Stimulated activated CD4-positive, alpha-beta T cell treated with anti-CD3 and anti-CD28 coated beads, Interleukin-12 subunit alpha, Interleukin-12 subunit beta, amount 100 ng/mL, for 4 hours (primary cell): ENCODE results near the gene USP10.
A peak's percentile ranks its signal among the peaks of the same experiment; 100 is the strongest.

Source experiments
- DNase-seq: peaks from one replicate; pipeline ENCODE4 v3.0.0-alpha.2; 2020

The USP10 gene

GRCh38 chr16:84699712-84700445 is at the start of gene USP10:
TSS of gene USP10 (plus strand) at chr16:84700000. CDS start at chr16:84700091, 91 bp downstream.
- DNase-seq: peak; percentile 80

- no peak for DNase-seq
Observed at GRCh38 chr16:84650062-84650991, 49.5 kb upstream of the USP10 start.

DNA sequence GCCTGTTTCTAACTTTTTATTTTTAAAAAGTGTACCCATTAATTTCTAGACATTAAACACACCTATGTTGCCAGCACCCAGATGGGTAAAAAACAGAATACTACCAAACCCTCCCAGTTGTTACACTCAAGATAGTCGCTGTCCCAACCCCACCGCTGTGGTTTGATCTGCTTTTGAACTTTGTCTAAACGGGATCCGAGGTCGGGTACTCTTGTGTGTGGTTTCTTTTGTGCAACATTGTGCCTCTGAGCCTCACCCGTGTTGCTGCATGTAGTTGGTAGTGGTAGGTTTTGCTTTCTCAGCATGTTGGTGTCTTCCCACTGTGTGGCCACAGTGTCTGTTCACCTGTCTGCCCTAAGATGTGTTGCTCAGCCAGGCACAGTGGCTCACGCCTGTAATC is 47.2 kb upstream of the USP10 start:
- DNase-seq: no peak

GRCh38 chr16:84654238-84654637 is 45.6 kb upstream of the USP10 start:
- no peak for DNase-seq

DNA sequence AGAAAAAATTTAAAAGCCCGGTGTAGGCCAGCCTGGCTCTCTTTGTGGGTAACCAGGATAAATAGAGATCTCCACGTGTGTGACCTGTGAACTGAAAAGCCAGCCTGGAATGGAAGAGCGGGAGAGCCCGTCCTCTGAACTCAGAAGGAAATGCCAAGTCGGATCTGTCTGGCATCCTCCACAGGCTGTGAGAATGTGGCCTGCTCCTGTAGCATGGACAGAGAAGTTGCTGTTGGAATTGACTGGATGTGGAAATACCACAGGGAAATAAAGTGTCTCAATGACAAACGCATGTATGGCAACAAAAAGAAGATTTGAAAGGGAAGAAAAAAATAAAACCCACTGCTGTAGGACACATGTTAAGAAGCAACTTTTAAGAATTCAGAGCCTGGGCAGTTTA is 44.8 kb upstream of the USP10 start:
- DNase-seq: no peak

DNA sequence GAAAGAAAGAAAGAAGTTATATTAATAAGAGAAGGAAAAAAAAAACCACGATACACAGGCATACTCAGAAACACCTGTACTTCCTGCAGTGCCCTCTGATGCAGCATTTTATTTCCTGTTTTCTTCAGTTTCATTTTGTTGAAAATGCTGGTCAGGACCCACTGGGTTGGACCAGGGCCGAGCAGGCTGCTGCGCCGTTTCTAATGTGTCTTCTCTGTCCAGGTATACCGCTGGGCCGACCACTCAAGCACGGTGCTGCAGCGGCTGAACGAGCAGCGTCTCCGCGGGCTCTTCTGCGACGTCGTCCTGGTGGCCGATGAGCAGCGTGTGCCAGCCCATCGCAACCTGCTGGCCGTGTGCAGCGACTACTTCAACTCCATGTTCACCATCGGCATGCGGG is 43.2 kb upstream of the USP10 start:
- DNase-seq: no peak

GRCh38 chr16:84657229-84657837 is 42.5 kb upstream of the USP10 start:
- no peak for DNase-seq

DNA sequence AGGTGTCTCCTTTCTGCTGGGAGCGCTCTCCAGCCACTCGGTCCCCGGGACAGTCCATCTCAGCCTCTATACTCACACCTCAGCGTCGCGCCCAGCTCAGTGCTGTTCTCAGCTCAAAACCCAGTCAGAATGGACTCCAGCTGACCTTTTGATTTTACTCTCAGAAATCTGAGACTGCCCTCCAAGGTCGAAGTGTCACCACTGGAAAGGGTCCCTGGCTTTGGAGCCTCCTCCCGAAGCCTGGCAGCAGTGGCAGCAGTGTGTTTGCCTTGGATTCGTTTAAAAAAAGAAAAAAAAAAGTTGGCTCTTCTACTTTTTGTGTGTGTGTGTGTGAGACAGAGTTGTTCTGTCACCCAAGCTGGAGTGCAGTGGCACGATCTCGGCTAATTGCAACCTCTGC is 41.1 kb upstream of the USP10 start:
- DNase-seq: no peak

DNA sequence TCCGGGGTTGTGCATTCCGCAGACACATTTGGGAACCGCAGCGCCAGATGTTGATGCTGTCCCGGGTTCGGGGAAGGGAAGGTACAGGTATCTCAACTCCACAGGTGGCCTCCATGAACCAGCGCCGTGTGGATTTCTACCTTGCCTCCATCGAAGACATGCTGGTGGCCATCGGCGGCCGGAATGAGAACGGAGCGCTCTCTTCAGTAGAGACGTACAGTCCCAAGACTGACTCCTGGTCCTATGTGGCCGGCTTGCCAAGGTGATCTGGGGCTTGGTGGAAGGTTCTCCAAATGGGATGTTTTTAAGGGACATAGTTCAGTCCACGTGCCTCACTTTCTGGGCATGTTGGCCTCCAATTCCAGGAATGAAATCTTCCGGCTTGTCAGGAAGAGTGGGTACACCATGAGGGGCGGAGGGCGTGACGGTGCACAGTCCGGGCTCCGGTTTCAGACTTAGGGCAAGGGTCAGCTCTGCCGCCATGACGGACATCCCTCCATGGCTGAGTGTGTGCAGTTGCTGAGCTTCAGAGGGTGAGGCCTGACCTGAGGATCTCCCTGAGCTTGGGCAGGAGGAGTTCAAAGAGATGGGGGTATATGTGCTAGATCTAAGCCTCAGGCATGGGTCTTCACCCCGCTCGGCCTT is 40.0 kb upstream of the USP10 start:
- DNase-seq: no peak

DNA sequence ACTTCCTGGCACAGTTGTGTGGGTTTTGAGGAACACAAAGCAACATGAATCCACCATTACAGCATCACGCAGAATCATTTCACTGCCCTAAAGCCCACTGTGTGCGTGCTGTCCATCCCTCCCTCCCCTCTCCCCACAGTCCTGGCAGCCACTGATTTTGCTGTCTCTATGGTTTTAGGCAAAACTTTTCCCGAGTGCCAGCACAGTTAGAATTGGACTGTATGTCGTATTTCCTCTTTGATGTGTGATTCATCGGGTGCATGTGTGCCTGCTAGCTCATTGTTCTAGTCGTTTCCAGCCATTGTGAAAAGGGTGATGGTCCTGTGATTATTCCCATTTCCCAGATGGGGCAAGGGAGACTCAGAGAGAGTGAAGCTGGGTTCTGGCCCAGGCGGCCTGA is 38.8 kb upstream of the USP10 start:
- no peak for DNase-seq

GRCh38 chr16:84661418-84662060 is 38.3 kb upstream of the USP10 start:
- no peak for DNase-seq

DNA sequence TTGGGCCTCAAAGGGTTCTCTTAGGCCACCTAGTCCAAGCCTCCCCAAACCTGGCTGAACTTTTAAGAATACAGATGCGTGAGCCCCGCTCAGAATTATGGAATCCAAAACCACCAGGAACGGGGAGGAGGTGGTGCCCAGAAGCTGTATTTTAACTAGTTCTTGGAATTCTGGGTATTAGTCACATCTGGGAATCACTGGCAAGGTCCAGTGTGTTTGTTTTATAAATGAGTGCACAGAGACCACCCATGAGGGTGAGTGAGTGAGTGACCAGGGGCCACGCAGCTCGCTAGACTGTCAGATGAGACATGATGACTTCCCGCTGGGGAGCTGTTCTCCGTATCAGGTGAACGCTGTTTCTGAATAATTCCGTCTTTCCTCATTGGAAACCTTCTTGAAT is 37.3 kb upstream of the USP10 start:
- DNase-seq: no peak

- no peak for DNase-seq
Observed at GRCh38 chr16:84663433-84664101, 36.2 kb upstream of the USP10 start.

DNA sequence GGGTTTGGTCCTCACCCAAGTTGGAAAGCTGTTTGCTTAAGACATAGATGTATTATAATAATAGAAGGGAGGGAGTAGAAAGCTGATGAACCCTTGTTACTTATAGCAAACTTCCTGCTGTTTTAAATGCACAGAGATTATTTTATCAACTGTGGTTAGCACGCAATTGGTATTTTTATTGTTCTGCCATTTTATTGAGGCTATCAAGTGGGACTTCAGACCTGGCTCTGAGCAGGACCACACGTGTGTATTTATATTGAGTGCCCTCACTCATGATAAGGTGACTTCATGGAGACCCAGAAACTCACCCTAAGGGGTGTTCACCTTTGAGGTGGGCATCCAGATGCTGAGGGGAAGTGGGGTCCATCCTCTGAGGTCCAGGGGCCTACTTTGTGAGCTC is 34.4 kb upstream of the USP10 start:
- no peak for DNase-seq

GRCh38 chr16:84665843-84666242 is 34.0 kb upstream of the USP10 start:
- no peak for DNase-seq

DNA sequence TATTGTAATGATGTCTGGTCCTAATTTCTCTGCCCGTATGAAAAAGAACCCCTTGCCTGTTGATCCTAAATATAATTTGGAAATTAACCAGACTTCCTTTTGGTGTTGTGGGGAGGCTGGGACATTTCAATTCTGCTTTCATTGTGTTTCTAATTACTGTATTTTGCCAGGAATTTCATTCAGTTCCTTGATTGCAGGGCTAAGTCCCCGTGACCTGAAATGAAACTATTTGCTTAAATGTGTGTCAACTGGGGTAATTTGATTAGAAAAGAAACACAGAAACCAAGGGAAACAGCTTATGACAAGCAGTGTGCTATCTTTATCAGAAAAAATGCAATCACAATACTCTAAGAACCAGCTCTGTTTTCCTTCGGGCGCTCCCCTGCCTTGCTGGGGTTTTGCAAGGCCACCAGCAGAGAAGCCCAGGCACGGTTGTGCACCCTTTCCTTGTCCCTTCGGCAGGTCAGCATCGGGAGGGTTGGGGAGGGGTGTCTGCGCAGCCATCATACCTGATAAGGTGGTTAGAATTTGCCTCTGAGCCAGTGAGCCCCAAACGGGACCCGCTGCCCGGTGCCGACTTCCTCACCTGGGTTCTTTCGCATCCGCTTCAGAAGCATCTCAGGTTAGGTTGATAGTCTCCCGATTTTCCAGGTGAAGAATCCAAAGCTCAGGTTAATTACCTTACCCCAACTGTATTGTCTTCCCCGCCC is 32.0 kb upstream of the USP10 start:
- no peak for DNase-seq

GRCh38 chr16:84670063-84670462 is 29.7 kb upstream of the USP10 start:
- DNase-seq: no peak

DNA sequence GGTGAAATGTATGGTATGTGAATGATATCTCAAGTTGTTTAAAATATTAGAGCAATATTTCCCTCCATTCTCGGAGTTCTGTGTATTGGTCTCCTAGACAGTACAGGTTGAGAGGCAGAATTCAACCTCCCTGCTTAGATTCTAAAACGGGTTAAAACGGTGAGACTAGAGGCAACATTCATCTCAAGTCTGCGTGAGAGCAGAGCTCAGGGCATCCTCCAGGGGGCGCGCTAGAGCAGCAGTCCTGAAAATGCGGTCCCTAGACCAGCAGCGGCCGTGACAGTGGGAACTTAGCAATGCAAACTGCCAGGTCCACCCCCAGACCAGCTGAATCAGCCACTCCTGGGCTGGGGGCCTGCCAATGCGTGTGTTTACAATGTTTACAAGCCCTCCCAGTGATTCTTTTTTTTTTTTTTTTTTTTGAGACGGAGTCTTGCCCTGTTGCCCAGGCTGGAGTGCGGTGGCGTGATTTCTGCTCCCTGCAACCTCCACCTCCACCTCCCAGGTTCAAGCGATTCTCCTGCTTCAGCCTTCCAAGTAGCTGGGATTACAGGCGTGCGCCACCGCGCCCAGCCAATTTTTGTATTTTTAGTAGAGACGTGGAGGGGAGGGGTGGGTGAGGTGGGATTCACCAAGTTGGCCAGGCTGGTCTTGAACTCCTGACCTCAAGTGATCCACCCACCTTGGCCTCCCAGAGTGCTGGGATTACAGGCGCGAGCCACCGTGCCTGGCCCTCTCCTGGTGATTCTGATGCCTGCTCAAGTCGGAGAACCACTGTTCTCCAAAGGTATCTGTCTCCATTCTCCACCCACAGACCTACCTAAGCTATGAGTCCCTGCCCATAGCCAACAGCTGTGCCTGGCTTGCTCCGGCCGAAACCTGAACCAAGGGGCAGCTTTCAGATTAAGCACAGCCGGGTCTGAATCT is 27.3 kb upstream of the USP10 start:
- peak; percentile 84 for DNase-seq

- no peak for DNase-seq
Observed at GRCh38 chr16:84673203-84673535, 26.6 kb upstream of the USP10 start.

- DNase-seq: no peak
Observed at GRCh38 chr16:84673561-84673960, 26.2 kb upstream of the USP10 start.
